Uterus (tissue), 4 donors: ENCODE data around the gene MFAP3L. TPM values are rescaled to one million over a fixed set of nuclear protein-coding genes. Genes with fewer than 3 reads are reported as not detected.
"Not testable (repeated sequence)": the region's sequence is repeated elsewhere in the genome, so short reads cannot be mapped to it uniquely, and the experiment has no call there.

Experiments
- DNase-seq, 2 donors: peaks; one replicate each; pipeline ENCODE4 v3.0.0-alpha.2; 2019 to 2020
- H3K27ac ChIP-seq, 2 donors: fragments of 200-600 bp; sonication (generic); 1 replicate in 1 of 2; 2 replicates in 1 of 2; pipeline ENCODE4 v1.5.1; 2016 to 2018
- H3K27me3 ChIP-seq, 2 donors: fragments of 200-600 bp; sonication (generic); one replicate each; pipeline ENCODE4 v1.5.1; 2018 to 2019; ENCODE audit warnings: control low read depth in 1 of 2
- H3K36me3 ChIP-seq, 2 donors: fragments of 200-600 bp; sonication (generic); one replicate each; pipeline ENCODE4 v1.5.1; 2019; ENCODE audit warnings: control low read depth in 1 of 2
- H3K4me1 ChIP-seq, 2 donors: fragments of 200-600 bp; sonication (generic); one replicate each; pipeline ENCODE4 v1.5.1; 2018 to 2019; ENCODE audit warnings: control low read depth in 1 of 2
- H3K4me3 ChIP-seq, 2 donors: fragments of 200-600 bp; sonication (generic); 1 replicate in 1 of 2; 2 replicates in 1 of 2; pipeline ENCODE4 v1.5.1; 2018 to 2019; ENCODE audit warnings: mild to moderate bottlenecking in 1 of 2
- H3K9me3 ChIP-seq, 2 donors: fragments of 200-600 bp; sonication (generic); one replicate each; pipeline ENCODE4 v1.5.1; 2019; ENCODE audit warnings: control low read depth in 1 of 2
- CTCF ChIP-seq, 4 experiments: fragments of 200-600 bp in 2 of 4; fragments of 450-650 bp in 2 of 4; sonication (generic) in 2 of 4; IDR thresholded peaks; one replicate each; pipeline ENCODE4 v1.5.1; 2016 to 2019; ENCODE audit warnings: antibody characterized with exemption in 4 of 4, mild to moderate bottlenecking in 2 of 4, moderate library complexity in 1 of 4
- POLR2A ChIP-seq, 2 donors: fragments of 450-650 bp; IDR thresholded peaks; one replicate each; pipeline ENCODE4 v1.6.1; 2016; ENCODE audit warnings: antibody characterized with exemption in 2 of 2, mild to moderate bottlenecking in 1 of 2, moderate library complexity in 1 of 2
- intact Hi-C: fragments of 100-400 bp; cut with DNase I; formaldehyde crosslinking; loops from one replicate; pipeline ENCODE4 v1.15.1; 2023; ENCODE audit warnings: low total_unique reads
- total RNA-seq, 4 donors: library from RNA; depleted of rRNA in 3 of 4; stranded (reverse); fragments of >200 nt in 3 of 4; gene quantifications; one replicate each; pipeline versions ENCODE4 v1.1.0 to v1.2.4, GENCODE V29; 2014 to 2023
- donor health status: DM: yes; HTN: yes; CAD: no.

Gene MFAP3L
- total RNA-seq, 4 donors from 2014 or later: 6.6 to 38.4 (median 14.9) TPM

GRCh38 chr4:169948271-169948670, 77.9 kb downstream of the MFAP3L start:
- no peaks in the 10 kb centered on the region for H3K4me1 ChIP-seq
- H3K4me3 ChIP-seq: no peak overlapping the region
- DNase-seq: no peak
- no peak for TF ChIP-seq POLR2A (IDR thresholded peaks at IDR 0.05)
- TF ChIP-seq CTCF (IDR thresholded peaks at IDR 0.05): no peak
- H3K27ac ChIP-seq: no peak overlapping the region
- H3K9me3 ChIP-seq: no peaks in the 10 kb centered on the region
- H3K27me3 ChIP-seq: no peaks in the 10 kb centered on the region
- intact Hi-C loops: no loop called here
- H3K36me3 ChIP-seq: no peaks in the 10 kb centered on the region

- intact Hi-C loops: no loop called here
- no peak for DNase-seq
- no peaks in the 10 kb centered on the region for H3K9me3 ChIP-seq
- H3K36me3 ChIP-seq: no peaks in the 10 kb centered on the region
- TF ChIP-seq POLR2A (IDR thresholded peaks at IDR 0.05) (no peak), CTCF (IDR thresholded peaks at IDR 0.05) (no peak)
- H3K27ac ChIP-seq: no peak overlapping the region
- H3K27me3 ChIP-seq: no peaks in the 10 kb centered on the region
- H3K4me1 ChIP-seq: no peaks in the 10 kb centered on the region
- no peak overlapping the region for H3K4me3 ChIP-seq
These were observed 80.6 kb downstream of the MFAP3L start for GRCh38 chr4:169945636-169946035.

- H3K27me3 ChIP-seq, H3K36me3 ChIP-seq, H3K4me1 ChIP-seq, H3K4me3 ChIP-seq, DNase-seq, H3K9me3 ChIP-seq, H3K27ac ChIP-seq, intact Hi-C loops: not testable (repeated sequence)
These were observed 82.6 kb downstream of the MFAP3L start for GRCh38 chr4:169943601-169944000.

- TF ChIP-seq CTCF (IDR thresholded peaks at IDR 0.05): no peak
- TF ChIP-seq POLR2A (IDR thresholded peaks at IDR 0.05): no peak
- no peak for DNase-seq
- H3K27me3 ChIP-seq: no peaks in the 10 kb centered on the region
- no peaks in the 10 kb centered on the region for H3K9me3 ChIP-seq
- intact Hi-C loops: no loop called here
- no peak overlapping the region for H3K4me3 ChIP-seq
- no peaks in the 10 kb centered on the region for H3K4me1 ChIP-seq
- no peak overlapping the region for H3K27ac ChIP-seq
- H3K36me3 ChIP-seq: no peaks in the 10 kb centered on the region
These were observed 85.1 kb downstream of the MFAP3L start for GRCh38 chr4:169941141-169941540.

- no peak for TF ChIP-seq POLR2A (IDR thresholded peaks at IDR 0.05)
- TF ChIP-seq CTCF (IDR thresholded peaks at IDR 0.05): no peak
- no peak overlapping the region for H3K27ac ChIP-seq
- intact Hi-C loops: no loop called here
These were observed 85.7 kb downstream of the MFAP3L start for GRCh38 chr4:169940460-169940859.

More at GRCh38 chr4:169940460-169940859, 85.7 kb downstream of the MFAP3L start:
- H3K4me3 ChIP-seq: no peak overlapping the region
- no peaks in the 10 kb centered on the region for H3K27me3 ChIP-seq
- H3K36me3 ChIP-seq: no peaks in the 10 kb centered on the region
- DNase-seq: no peak
- no peaks in the 10 kb centered on the region for H3K4me1 ChIP-seq
- no peaks in the 10 kb centered on the region for H3K9me3 ChIP-seq

Other genes with a start within 250 kb of the MFAP3L start
- gene AADAT, start 63.6 kb upstream of the MFAP3L start, total RNA-seq: 10 to 100 TPM; 11.1 to 28.4 (median 17.6) TPM